ENCODE results near the gene GADD45GIP1.

The GADD45GIP1 gene

DNA sequence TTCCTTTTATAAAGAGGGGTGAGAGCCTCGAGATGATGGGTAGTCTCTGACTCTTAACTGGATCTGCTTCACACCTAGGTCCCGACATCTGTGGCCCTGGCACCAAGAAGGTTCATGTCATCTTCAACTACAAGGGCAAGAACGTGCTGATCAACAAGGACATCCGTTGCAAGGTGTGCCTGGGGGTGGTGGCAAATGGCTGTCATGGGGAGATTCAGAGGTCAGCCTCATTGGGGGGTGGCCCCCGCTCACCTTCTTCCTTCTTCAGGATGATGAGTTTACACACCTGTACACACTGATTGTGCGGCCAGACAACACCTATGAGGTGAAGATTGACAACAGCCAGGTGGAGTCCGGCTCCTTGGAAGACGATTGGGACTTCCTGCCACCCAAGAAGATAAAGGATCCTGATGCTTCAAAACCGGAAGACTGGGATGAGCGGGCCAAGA lies 17.0 kb downstream of the GADD45GIP1 start:
- TF ChIP-seq, protein P1, sequence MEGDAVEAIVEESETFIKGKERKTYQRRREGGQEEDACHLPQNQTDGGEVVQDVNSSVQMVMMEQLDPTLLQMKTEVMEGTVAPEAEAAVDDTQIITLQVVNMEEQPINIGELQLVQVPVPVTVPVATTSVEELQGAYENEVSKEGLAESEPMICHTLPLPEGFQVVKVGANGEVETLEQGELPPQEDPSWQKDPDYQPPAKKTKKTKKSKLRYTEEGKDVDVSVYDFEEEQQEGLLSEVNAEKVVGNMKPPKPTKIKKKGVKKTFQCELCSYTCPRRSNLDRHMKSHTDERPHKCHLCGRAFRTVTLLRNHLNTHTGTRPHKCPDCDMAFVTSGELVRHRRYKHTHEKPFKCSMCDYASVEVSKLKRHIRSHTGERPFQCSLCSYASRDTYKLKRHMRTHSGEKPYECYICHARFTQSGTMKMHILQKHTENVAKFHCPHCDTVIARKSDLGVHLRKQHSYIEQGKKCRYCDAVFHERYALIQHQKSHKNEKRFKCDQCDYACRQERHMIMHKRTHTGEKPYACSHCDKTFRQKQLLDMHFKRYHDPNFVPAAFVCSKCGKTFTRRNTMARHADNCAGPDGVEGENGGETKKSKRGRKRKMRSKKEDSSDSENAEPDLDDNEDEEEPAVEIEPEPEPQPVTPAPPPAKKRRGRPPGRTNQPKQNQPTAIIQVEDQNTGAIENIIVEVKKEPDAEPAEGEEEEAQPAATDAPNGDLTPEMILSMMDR (IDR thresholded peaks at IDR 0.05; ENCODE audit: low read depth, low read length, missing control alignments), result no peak
- in situ Hi-C loops (cut with HindIII; ENCODE audit: low sequenced_read_pairs), result no loop called here
- peak overlapping the region; percentile 100 for H3K4me3 ChIP-seq (ENCODE audit: low read depth, low read length)
- DNase-seq (ENCODE audit: low read depth), result no peak

DNA sequence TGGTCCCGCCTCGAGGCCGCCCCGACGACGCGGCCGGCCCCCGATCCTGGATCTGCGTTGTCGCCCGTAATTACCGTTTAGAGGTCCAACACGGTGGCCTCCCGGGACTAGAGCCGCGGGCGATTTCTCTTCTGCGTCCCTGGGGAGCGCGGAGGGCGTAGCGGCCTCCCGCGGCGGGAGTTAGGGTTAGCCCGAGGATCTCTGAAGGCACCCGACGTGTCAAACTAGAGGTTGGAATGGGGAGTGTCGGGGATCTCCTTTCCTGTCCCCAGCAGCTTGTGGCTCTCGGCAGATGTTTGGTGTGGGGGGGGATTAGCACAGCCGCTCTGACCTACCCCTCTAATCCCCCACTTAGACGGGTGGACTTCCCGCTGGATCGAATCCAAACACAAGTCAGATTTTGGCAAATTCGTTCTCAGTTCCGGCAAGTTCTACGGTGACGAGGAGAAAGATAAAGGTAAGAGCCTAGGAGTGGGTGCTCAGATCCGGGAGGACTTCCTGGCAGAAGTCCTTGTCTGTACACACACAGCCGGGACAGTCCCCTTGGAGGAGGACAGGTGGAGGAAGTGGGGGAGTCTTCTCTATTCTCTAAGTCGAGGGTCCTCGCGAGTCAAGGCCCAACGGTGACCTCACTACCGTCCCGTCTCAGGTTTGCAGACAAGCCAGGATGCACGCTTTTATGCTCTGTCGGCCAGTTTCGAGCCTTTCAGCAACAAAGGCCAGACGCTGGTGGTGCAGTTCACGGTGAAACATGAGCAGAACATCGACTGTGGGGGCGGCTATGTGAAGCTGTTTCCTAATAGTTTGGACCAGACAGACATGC lies 18.0 kb downstream of the GADD45GIP1 start:
- TF ChIP-seq, protein P1 (IDR thresholded peaks at IDR 0.05; ENCODE audit: low read depth, low read length, missing control alignments), result no peak
- peak overlapping the region; percentile 100 for H3K4me3 ChIP-seq (ENCODE audit: low read depth, low read length)
- in situ Hi-C loops (cut with HindIII; ENCODE audit: low sequenced_read_pairs), result no loop called here
- DNase-seq (ENCODE audit: low read depth), result no peak

DNA sequence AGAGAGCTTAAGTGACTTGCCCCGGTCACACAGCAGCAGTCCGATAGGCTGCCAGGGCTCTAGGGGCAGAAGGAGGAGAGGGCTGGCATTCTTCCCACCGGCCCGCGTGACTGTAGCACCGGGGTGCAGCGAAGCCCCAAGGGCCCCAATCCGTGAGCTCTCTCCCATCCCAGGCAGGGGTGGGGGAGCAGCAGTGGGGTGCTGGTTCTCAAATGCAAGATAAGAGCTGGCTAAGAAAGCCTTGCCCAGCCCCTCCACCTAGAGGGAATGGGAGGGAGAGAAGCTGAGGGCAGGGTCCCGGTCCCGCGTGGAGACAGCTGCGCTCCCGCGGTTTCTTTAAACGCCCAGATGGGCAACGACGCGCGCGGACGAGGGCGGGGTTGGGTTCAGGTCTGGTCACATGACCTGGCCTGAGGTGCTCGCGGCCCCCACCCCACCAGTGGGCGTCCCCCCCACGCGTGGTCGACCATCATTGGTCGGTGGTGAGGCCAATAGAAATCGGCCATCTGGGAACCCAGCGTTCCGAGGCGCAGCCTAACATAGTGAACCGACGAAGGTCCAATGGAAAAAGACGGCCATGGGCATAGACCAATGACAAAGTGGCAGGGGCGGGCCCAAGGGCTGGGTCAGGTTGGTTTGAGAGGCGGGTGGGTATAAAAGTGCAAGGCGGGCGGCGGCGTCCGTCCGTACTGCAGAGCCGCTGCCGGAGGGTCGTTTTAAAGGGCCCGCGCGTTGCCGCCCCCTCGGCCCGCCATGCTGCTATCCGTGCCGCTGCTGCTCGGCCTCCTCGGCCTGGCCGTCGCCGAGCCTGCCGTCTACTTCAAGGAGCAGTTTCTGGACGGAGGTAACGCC lies 18.9 kb downstream of the GADD45GIP1 start, which contains the start of gene CALR:
TSS of gene CALR (plus strand) at position 683 of the 852 bp plus-strand sequence. CDS start at position 754, 71 bp downstream.
- DNase-seq (ENCODE audit: low read depth), result peak; percentile 99
- in situ Hi-C loops (cut with HindIII; ENCODE audit: low sequenced_read_pairs), result no loop called here
- TF ChIP-seq, protein P1 (IDR thresholded peaks at IDR 0.05; ENCODE audit: low read depth, low read length, missing control alignments), result no peak

DNA sequence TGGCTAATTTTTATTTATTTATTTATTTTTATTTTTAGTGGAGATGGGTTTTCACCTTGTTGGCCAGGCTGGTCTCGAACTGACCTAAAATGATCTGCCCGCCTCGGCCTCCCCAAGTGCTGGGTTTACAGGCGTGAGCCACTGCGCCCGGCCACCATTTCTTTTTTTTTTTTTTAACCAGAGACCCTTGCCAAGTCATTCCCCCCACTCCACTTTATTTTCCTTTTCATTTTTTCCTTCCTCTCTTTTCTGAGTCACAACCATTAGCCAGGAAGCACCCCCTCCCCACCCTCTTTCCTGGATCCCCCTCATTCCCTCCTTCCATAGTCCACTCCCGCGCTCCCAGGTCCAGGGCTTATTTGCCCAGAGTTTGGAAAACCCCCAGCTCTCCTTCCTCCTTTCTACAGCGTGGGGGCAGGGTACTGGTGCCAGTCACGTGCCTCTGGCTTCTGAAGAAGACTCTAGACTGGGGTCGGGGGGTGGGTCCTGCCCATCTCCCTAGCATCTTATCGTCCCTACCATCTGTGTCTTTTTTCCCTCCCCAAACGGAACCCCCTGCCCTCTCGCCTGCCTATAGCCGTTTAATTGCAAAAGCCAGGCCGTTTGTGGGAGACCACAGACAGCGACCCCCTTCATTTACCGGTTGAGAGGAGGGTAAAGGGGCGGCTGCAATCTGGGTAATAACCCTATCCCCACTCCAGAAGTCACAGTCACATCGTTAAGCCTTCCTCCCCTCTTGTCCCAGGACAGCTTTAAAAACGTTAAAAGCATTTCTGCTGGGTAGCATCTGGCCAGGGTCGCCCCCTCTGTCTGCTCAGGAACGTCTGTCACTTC lies 19.7 kb downstream of the GADD45GIP1 start:
- no peak for DNase-seq (ENCODE audit: low read depth)
- H3K4me3 ChIP-seq (ENCODE audit: low read depth, low read length), result peak overlapping the region; percentile 100
- TF ChIP-seq, protein P1 (IDR thresholded peaks at IDR 0.05; ENCODE audit: low read depth, low read length, missing control alignments), result no peak
- in situ Hi-C loops (cut with HindIII; ENCODE audit: low sequenced_read_pairs), result no loop called here

More for the DNA sequence above, 18.9 kb downstream of the GADD45GIP1 start, which contains the start of gene CALR:
- peak within 1 kb of the TSS; percentile 100 for H3K4me3 ChIP-seq (ENCODE audit: low read depth, low read length)

DNA sequence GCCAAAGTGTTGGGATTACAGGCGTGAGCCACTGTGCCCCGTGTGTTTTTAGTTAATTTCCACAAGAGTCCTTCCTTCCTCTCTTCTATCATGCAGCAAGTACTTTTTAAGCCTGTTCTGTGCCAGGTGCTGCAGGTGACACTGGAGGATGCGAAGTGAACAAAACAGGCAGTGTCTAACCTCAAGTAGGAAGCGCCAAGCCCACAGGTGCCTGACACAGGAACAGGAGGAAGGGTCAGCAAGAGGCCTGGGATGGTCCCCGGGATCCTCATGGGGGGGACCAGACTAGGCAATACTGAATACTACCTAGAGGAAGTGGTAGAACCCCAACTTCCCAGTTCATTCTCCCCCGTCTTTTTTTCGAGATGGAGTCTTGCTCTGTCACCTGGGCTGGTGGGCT lies 20.4 kb downstream of the GADD45GIP1 start:
- TF ChIP-seq, protein P1 (IDR thresholded peaks at IDR 0.05; ENCODE audit: low read depth, low read length, missing control alignments), result no peak
- in situ Hi-C loops (cut with HindIII; ENCODE audit: low sequenced_read_pairs), result no loop called here
- H3K4me3 ChIP-seq (ENCODE audit: low read depth, low read length), result no peak overlapping the region

More for the DNA sequence above, 20.4 kb downstream of the GADD45GIP1 start:
- no peak for DNase-seq (ENCODE audit: low read depth)

Data from astrocyte of the cerebellum (primary cell).